WTC11 (cell line): ENCODE data around the gene IRF1. TPM values are rescaled to one million over a fixed set of nuclear protein-coding genes. Genes with fewer than 3 reads are reported as not detected.

ENCODE experiments used
- ATAC-seq: fragments of 200-7000 bp; cut with Tn5 transposase; 2 replicates; pipeline ENCODE4 v1.10.0; 2021; ENCODE audit warnings: mild to moderate bottlenecking, moderate library complexity
- CTCF ChIA-PET: fragments of 300-600 bp; sonication (Branson Sonifier 250); formaldehyde crosslinking; loops from one replicate; lab custom pipeline; 2021; ENCODE audit warnings: antibody characterized with exemption; lab: Charles Lee
- POLR2A ChIA-PET: fragments of 350-600 bp; sonication (Branson Sonifier 250); formaldehyde crosslinking; loops from one replicate; lab custom pipeline; 2021; ENCODE audit warnings: antibody characterized with exemption; lab: Charles Lee
- DNase-seq: peaks from one replicate; pipeline ENCODE4 v3.0.0; 2021; ENCODE audit warnings: low spot score
- H3K27ac Mint-ChIP-seq: 2 replicates; pipeline ENCODE4 v1.8.0; 2021; ENCODE audit warnings: mixed read lengths
- H3K27me3 Mint-ChIP-seq: 2 replicates; pipeline ENCODE4 v1.8.0; 2021; ENCODE audit warnings: low read depth, mild to moderate bottlenecking, moderate library complexity, mixed read lengths
- H3K36me3 Mint-ChIP-seq: 2 replicates; pipeline ENCODE4 v1.8.0; 2021; ENCODE audit warnings: mixed read lengths
- H3K4me1 Mint-ChIP-seq: 2 replicates; pipeline ENCODE4 v1.8.0; 2022; ENCODE audit warnings: mixed read lengths
- H3K4me3 Mint-ChIP-seq: 2 replicates; pipeline ENCODE4 v1.8.0; 2021; ENCODE audit warnings: mild to moderate bottlenecking, moderate library complexity, mixed read lengths
- H3K9me3 Mint-ChIP-seq: 2 replicates; pipeline ENCODE4 v1.8.0; 2021; ENCODE audit warnings: mixed read lengths
- CBFB ChIP-seq: sonication (generic); formaldehyde crosslinking; IDR thresholded peaks from 2 replicates; pipeline ENCODE4 v1.8.1; 2022; ENCODE audit warnings: mild to moderate bottlenecking, low read depth, missing genetic modification reagents
- ETV6 ChIP-seq: sonication (generic); formaldehyde crosslinking; IDR thresholded peaks from 2 replicates; pipeline ENCODE4 v1.8.1; 2022; ENCODE audit warnings: mild to moderate bottlenecking, missing genetic modification reagents
- FOXK1 ChIP-seq: sonication (generic); formaldehyde crosslinking; IDR thresholded peaks from 2 replicates; pipeline ENCODE4 v1.8.0; 2022; ENCODE audit warnings: mild to moderate bottlenecking, moderate library complexity, missing genetic modification reagents
- NFATC4 ChIP-seq: fragments of 250-450 bp; sonication (Bioruptor Pico); IDR thresholded peaks from 2 replicates; pipeline ENCODE4 v1.9.0; 2021; ENCODE audit warnings: mild to moderate bottlenecking
- NFE2L1 ChIP-seq: sonication (generic); formaldehyde crosslinking; IDR thresholded peaks from 2 replicates; pipeline ENCODE4 v1.8.1; 2023; ENCODE audit warnings: missing genetic modification reagents
- NR3C1 ChIP-seq: sonication (generic); formaldehyde crosslinking; conservative IDR thresholded peaks from 2 replicates; pipeline ENCODE4 v1.8.1; 2023; ENCODE audit warnings: low read depth, mild to moderate bottlenecking, missing genetic modification reagents
- PRRX2 ChIP-seq: fragments of 250-450 bp; sonication (Bioruptor Pico); IDR thresholded peaks from 2 replicates; pipeline ENCODE4 v1.8.0; 2021; ENCODE audit warnings: mild to moderate bottlenecking
- SMAD3 ChIP-seq: sonication (generic); formaldehyde crosslinking; IDR thresholded peaks from 2 replicates; pipeline ENCODE4 v1.8.0; 2022; ENCODE audit warnings: missing genetic modification reagents, mild to moderate bottlenecking, borderline replicate concordance
- ZNF138 ChIP-seq: sonication (generic); formaldehyde crosslinking; conservative IDR thresholded peaks from 2 replicates; pipeline ENCODE4 v1.8.1; 2022; ENCODE audit warnings: mild to moderate bottlenecking, moderate library complexity, missing genetic modification reagents
- total RNA-seq: library from RNA; stranded (reverse); gene quantifications from 3 replicates; pipeline ENCODE4 v1.2.3, GENCODE V29; 2021
- TF ChIP-seq, protein P1 (sequence below): sonication (generic); formaldehyde crosslinking; IDR thresholded peaks from 2 replicates; pipeline ENCODE4 v1.8.1; 2023; ENCODE audit warnings: mild to moderate bottlenecking, moderate library complexity, missing genetic modification reagents
- TF ChIP-seq, protein P2 (sequence below): sonication (generic); formaldehyde crosslinking; conservative IDR thresholded peaks from 2 replicates; pipeline ENCODE4 v1.8.1; 2023; ENCODE audit warnings: mild to moderate bottlenecking, low read depth, missing genetic modification reagents, moderate library complexity
- TF ChIP-seq, protein P3 (sequence below): fragments of 250-450 bp; sonication (Bioruptor Pico); IDR thresholded peaks from 2 replicates; pipeline ENCODE4 v1.9.0; 2021; ENCODE audit warnings: moderate library complexity, mild to moderate bottlenecking, inconsistent platforms, borderline replicate concordance
- TF ChIP-seq, protein P4 (sequence below): sonication (generic); formaldehyde crosslinking; conservative IDR thresholded peaks from 2 replicates; pipeline ENCODE4 v1.8.1; 2022; ENCODE audit warnings: mild to moderate bottlenecking, missing genetic modification reagents

IRF1 gene
- total RNA-seq, 1 experiment from 2014 or later: 8.8 TPM

DNA sequence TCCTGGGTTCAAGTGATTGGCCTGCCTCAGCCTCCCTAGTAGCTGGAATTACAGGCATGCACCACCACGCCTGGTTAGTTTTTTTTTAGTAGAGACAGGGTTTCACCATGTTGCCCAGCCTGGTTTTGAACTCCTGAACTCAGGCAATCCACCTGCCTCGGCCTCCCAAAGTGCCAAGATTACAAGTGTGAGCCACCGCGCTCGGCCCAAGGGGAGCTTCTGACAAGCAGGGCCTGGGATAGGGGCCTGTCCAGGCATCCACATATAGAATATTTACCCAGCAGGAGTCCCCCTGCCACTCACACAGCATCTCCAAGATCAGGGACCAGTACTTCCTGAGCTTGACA, 10.1 kb downstream of the IRF1 start:
- POLR2A ChIA-PET: interaction anchor here (1.7 kb wide), 1 partner anchor 10 kb away, joined by 13 read pairs; the partner anchor contains the start of gene IRF1
- CTCF ChIA-PET: interaction anchor here (0.9 to 4.7 kb wide), 8 partner anchors 9 to 94 kb away, joined by 3 to 21 read pairs (median 3); partner anchors contain the start of gene IRF1
- DNase-seq (no peak), ATAC-seq (no peak)
- Mint-ChIP-seq H3K36me3 (peaks cover 16% of the 10 kb centered on the region), H3K9me3 (no peaks in the 10 kb centered on the region), H3K4me1 (no peaks in the 10 kb centered on the region), H3K27ac (no peak overlapping the region), H3K4me3 (no peak overlapping the region), H3K27me3 (no peaks in the 10 kb centered on the region)
- TF ChIP-seq, protein P1, sequence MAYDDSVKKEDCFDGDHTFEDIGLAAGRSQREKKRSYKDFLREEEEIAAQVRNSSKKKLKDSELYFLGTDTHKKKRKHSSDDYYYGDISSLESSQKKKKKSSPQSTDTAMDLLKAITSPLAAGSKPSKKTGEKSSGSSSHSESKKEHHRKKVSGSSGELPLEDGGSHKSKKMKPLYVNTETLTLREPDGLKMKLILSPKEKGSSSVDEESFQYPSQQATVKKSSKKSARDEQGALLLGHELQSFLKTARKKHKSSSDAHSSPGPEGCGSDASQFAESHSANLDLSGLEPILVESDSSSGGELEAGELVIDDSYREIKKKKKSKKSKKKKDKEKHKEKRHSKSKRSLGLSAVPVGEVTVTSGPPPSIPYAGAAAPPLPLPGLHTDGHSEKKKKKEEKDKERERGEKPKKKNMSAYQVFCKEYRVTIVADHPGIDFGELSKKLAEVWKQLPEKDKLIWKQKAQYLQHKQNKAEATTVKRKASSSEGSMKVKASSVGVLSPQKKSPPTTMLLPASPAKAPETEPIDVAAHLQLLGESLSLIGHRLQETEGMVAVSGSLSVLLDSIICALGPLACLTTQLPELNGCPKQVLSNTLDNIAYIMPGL: no peak

DNA sequence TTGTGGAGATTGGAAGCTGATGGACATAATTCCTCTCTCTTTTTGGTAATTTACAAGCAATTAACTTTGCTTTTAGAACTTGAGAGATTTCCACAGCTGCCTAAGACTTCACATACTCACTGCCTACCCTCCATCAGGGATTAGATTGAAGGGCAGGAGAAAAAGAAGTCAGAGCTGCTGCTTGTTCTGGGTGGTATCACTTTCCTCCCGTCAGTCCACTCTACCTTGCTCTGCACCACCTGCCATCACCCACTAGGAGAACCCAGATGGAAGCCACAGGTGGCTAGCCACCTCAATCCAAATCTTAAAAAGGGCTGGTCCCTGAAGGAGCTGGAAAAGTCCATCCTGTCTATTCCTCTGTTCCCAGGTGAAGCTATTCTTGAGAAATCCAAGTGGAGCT, 10.5 kb downstream of the IRF1 start:
- no peaks in the 10 kb centered on the region for H3K9me3 Mint-ChIP-seq
- TF ChIP-seq PRRX2 (CRISPR knock-in tag): no peak
- TF ChIP-seq, all 79 proteins: peak for 0
- DNase-seq (no peak), ATAC-seq (no peak)
- ChIA-PET CTCF (interaction anchor here (0.9 to 4.7 kb wide), 8 partner anchors 10 to 94 kb away, joined by 3 to 21 read pairs (median 3); partner anchors contain the start of gene IRF1), POLR2A (interaction anchor here (1.7 kb wide), 1 partner anchor 10 kb away, joined by 13 read pairs; the partner anchor contains the start of gene IRF1)
- H3K27me3 Mint-ChIP-seq: no peaks in the 10 kb centered on the region
- H3K36me3 Mint-ChIP-seq: peaks cover 14% of the 10 kb centered on the region
- H3K4me1 Mint-ChIP-seq: peaks cover 2% of the 10 kb centered on the region; the same call in 1 of the 2 replicates
- no peak overlapping the region for H3K4me3 Mint-ChIP-seq
- H3K27ac Mint-ChIP-seq: no peak overlapping the region

DNA sequence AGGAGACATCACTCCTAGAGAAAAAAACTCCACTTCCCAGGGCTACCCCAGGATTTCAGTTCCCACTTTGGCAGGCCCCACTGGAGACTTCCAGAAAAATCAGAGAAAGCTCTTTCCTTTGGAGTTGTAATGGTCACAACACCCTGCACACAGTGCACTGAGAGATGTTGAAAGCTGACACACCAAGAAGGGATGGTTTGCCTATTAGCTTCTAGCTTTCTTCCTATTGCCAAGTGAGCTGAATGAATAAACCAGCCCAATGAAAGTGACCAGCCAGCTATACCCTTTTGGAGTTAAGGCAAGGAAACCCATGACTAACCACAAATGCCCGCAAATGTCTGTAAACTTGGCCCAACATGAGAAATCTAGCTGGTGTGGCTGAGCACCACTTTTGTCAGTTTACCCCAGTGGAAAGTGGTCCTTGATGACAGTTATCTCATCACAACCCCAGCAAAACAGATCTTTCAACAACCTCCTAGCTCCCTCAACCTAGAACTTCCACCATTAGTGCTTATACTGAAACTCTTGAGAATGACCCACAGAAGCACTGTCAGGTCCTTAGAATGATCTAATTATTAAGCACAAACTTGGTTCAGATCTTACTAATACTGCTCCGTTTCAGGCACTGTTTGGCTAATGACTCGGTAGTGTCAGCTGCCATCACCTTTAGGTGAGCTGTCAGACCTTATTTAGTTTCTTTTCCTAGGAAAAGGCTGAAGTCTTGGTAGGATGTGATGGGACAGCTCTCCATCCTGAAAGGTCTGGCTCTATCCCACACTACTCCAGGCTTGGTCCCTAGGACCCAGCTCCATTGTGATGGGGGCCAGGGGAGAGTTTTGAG, 11.2 kb downstream of the IRF1 start:
- Mint-ChIP-seq H3K27me3 (no peaks in the 10 kb centered on the region), H3K36me3 (peaks cover 11% of the 10 kb centered on the region), H3K4me1 (peaks cover 9% of the 10 kb centered on the region), H3K27ac (no peak overlapping the region), H3K9me3 (no peaks in the 10 kb centered on the region), H3K4me3 (no peak overlapping the region)
- ATAC-seq (no peak), DNase-seq (no peak)
- ChIA-PET CTCF (interaction anchor here (0.9 to 4.7 kb wide), 8 partner anchors 10 to 52 kb away, joined by 3 to 21 read pairs (median 4); partner anchors contain the start of gene IRF1), POLR2A (interaction anchor here (1.2 to 1.7 kb wide), 2 partner anchors 11 kb away, joined by 3 to 13 read pairs; partner anchors contain the start of gene IRF1)
- TF ChIP-seq, protein P2, sequence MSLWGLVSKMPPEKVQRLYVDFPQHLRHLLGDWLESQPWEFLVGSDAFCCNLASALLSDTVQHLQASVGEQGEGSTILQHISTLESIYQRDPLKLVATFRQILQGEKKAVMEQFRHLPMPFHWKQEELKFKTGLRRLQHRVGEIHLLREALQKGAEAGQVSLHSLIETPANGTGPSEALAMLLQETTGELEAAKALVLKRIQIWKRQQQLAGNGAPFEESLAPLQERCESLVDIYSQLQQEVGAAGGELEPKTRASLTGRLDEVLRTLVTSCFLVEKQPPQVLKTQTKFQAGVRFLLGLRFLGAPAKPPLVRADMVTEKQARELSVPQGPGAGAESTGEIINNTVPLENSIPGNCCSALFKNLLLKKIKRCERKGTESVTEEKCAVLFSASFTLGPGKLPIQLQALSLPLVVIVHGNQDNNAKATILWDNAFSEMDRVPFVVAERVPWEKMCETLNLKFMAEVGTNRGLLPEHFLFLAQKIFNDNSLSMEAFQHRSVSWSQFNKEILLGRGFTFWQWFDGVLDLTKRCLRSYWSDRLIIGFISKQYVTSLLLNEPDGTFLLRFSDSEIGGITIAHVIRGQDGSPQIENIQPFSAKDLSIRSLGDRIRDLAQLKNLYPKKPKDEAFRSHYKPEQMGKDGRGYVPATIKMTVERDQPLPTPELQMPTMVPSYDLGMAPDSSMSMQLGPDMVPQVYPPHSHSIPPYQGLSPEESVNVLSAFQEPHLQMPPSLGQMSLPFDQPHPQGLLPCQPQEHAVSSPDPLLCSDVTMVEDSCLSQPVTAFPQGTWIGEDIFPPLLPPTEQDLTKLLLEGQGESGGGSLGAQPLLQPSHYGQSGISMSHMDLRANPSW (CRISPR knock-in tag): no peak
- TF ChIP-seq CBFB (CRISPR knock-in tag) (no peak), NR3C1 (CRISPR knock-in tag) (no peak), FOXK1 (CRISPR knock-in tag) (no peak), ZNF138 (CRISPR knock-in tag) (no peak), NFATC4 (CRISPR knock-in tag) (no peak), SMAD3 (no peak), NFE2L1 (no peak), ETV6 (CRISPR knock-in tag) (no peak)
- TF ChIP-seq, protein P3, sequence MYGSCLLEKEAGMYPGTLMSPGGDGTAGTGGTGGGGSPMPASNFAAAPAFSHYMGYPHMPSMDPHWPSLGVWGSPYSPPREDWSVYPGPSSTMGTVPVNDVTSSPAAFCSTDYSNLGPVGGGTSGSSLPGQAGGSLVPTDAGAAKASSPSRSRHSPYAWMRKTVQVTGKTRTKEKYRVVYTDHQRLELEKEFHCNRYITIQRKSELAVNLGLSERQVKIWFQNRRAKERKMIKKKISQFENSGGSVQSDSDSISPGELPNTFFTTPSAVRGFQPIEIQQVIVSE: no peak
- TF ChIP-seq, protein P4, sequence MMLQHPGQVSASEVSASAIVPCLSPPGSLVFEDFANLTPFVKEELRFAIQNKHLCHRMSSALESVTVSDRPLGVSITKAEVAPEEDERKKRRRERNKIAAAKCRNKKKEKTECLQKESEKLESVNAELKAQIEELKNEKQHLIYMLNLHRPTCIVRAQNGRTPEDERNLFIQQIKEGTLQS (CRISPR knock-in tag): no peak
